ENCODE measurements around the gene EXTL2.
"Not testable (repeated sequence)": the region's sequence is repeated elsewhere in the genome, so short reads cannot be mapped to it uniquely, and the experiment has no call there.

The EXTL2 gene

DNA sequence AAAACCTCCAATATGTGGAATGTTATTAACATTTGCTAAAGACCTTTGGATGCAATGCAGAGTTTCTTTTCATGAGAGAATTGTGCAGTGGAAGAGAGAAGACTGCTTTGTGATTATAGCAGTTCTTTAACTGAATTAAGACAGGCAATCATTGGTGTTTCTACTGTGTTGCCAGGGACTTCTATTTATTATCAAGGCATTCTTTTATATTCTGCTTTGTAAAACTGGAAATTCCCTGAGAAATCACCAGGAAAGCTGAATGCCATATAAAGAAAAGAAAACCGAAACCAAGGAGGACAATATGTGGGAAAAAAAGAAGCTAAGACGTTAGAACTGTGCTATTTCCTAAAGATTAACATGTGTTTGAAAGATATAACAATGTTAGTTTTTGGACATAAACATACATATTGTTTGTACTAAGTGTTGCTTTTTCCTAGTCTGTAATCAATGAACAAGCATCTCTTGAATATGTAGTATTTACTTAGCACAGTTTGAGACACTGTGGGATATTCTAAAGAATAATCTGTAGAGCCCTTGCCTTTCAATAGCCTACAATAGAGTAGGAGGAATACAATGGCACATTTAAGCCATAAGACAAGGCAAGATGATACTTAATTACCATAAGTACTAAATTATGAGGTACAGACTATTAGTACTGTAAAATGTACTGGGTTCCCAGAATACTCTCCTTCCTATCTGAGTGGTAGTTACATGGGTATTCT, 47.1 kb downstream of the EXTL2 start:
- H3K4me3 ChIP-seq (ENCODE audit: control insufficient read depth, low read depth, low read length): no peak overlapping the region
- TF ChIP-seq, protein P1, sequence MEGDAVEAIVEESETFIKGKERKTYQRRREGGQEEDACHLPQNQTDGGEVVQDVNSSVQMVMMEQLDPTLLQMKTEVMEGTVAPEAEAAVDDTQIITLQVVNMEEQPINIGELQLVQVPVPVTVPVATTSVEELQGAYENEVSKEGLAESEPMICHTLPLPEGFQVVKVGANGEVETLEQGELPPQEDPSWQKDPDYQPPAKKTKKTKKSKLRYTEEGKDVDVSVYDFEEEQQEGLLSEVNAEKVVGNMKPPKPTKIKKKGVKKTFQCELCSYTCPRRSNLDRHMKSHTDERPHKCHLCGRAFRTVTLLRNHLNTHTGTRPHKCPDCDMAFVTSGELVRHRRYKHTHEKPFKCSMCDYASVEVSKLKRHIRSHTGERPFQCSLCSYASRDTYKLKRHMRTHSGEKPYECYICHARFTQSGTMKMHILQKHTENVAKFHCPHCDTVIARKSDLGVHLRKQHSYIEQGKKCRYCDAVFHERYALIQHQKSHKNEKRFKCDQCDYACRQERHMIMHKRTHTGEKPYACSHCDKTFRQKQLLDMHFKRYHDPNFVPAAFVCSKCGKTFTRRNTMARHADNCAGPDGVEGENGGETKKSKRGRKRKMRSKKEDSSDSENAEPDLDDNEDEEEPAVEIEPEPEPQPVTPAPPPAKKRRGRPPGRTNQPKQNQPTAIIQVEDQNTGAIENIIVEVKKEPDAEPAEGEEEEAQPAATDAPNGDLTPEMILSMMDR (conservative IDR thresholded peaks at IDR 0.05; ENCODE audit: control insufficient read depth, insufficient read depth, low read depth, low read length): no peak
- DNase-seq (ENCODE audit: low read depth): peak; percentile 25

DNA sequence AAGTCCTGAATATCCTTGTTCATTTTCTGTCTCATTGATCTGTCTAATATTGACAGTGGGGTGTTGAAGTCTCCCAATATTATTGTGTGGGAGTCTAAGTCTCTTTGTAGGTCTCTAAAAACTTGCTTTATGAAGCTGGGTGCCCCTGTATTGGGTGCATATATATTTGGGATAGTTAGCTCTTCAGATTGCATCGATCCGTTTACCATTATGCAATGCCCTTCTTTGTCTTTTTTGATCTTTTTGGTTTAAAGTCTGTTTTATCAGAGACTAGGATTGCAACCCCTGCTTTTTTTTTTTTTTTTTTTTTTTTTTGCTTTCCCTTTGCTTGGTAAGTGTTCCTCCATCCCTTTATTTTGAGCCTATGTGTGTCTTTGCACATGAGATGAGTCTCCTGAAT, 51.5 kb downstream of the EXTL2 start:
- DNase-seq (ENCODE audit: low read depth); H3K4me3 ChIP-seq (ENCODE audit: control insufficient read depth, low read depth, low read length): not testable (repeated sequence)

DNA sequence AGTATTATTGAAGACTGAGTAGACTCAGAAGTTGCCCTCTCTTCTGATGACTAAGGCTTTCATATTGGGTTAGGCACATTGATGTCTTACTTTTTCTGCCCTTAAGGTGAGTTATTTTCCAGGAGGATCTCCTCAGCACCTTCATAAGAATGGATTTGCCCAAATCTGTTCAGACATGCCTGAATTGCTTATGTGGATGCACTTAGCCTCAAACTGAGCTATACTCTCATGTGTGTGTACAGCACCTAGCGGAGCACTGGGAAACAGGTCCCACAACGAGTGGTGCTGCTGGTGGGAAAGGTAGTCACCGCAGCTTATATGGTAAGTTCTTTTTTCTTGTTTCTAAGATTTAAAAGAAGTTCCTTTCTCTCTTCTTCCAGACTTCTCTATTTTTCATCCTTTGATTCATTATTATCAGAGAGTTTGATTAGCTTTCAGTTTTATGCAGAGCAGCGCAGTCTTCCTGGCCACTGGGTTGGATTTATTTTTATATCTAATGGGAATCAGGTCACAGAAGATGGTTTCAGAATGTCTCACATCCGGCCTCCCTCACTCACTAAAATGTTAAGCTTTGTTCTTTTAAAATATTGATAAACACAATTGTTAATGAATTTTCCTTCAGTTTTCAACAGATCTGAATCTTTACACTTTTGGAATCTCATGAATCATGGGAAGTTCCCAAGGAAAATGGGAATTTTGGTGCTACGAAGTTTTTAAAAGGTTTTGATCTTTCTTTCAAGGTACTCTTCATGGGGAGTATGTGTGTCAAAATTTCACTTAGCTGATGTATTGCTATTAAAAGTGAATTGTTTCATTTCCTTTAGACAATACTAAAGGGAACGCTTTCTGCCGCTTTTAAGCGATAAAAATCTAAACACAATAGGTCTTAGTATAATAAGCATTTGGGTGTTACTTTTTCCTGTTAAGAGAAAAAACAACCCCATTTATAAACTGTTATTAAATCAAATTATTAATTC, 58.5 kb downstream of the EXTL2 start:
- no peak overlapping the region for H3K4me3 ChIP-seq (ENCODE audit: control insufficient read depth, low read depth, low read length)
- TF ChIP-seq, protein P1 (conservative IDR thresholded peaks at IDR 0.05; ENCODE audit: control insufficient read depth, insufficient read depth, low read depth, low read length): no peak
- peak; percentile 6 for DNase-seq (ENCODE audit: low read depth)

DNA sequence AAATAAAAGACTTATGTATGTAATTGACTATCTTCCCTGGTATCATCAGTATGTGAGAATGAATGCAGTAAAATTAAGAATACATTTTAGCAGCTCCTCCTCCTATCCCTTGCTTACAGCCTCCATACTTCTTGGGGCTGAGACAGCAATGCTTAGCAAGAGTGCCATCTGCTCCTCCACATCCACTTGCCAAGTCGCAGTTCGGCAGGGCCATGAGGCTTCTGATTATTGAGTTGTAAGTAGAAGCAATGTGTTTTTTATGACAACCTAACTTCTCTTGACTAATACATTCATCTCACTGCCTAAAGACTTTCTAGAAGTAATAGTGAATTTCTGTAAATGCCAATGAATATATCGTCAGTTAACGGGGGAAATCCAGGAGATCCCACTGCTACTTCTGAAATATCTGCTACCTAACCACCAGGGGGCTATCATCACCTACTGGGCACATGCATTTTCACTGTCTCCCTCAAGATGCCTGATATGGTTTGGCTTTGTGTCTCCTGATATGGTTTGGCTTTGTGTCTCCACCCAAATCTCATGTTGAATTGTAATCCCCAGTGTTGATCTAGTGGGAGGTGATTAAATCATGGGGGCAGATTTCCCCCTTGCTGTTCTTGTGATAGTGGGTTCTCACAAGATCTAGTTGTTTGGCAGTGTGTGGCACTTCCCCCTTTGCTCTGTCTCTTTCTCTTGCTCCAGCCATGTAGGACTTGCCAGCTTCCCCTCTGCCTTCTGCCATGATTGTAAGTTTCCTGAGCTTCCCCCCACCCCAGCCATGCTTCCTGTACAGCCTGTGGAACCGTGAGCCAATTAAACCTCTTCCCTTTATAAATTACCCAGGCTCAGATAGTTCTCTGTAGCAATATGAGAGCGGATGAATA, 59.6 kb downstream of the EXTL2 start:
- TF ChIP-seq, protein P1 (conservative IDR thresholded peaks at IDR 0.05; ENCODE audit: control insufficient read depth, insufficient read depth, low read depth, low read length): peak; percentile 50
- DNase-seq (ENCODE audit: low read depth): peak; percentile 40
- no peak overlapping the region for H3K4me3 ChIP-seq (ENCODE audit: control insufficient read depth, low read depth, low read length)

DNA sequence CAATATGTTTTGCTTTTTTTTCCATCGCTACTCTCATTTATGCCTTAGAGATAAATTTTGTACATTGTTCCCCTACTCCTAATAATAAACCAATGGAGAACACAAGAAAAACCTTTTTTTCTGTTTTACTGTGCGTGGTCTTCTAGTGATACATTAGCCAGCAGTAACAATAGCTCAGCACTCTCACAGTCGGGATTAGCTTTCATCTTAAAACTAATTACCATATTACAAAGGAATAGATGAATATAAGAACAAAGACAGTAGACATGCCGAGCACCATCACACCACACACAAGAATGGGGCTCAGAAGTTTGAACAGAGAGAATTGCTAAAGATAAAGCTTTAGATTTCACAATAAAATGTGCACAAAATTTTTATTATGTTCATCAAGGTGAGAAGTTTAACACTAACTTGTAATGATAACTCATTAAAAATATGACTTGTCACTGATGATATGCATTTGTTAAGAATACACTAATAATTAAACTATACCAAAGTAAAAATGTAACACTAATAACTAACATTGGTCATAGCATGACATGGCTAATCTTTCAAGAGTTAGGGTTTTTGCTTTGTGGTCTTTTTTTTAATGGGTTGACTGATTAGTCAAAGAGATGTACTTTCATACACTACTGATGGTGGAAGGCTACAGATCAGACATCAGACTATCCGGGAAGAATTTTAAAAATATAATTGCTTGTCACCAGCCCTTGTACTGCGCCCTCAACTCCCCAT, 61.8 kb downstream of the EXTL2 start:
- no peak for DNase-seq (ENCODE audit: low read depth)
- TF ChIP-seq, protein P1 (conservative IDR thresholded peaks at IDR 0.05; ENCODE audit: control insufficient read depth, insufficient read depth, low read depth, low read length): no peak

DNA sequence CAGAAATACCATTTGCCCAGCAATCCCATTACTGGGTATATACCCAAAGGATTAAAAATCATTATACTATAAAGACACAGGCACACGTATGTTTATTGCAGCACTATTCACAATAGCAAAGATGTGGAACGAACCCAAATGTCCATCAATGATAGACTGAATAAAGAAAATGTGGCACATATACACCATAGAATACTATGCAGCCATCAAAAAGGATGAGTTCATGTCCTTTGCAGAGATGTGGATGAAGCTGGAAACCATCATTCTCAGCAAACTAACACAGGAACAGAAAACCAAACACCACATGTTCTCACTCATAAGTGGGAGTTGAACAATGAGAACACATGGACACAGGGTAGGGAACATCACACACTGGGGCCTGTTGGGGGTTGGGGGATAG, 69.0 kb downstream of the EXTL2 start:
- DNase-seq (ENCODE audit: low read depth); H3K4me3 ChIP-seq (ENCODE audit: control insufficient read depth, low read depth, low read length): not testable (repeated sequence)

More for the DNA sequence above, 61.8 kb downstream of the EXTL2 start:
- no peak overlapping the region for H3K4me3 ChIP-seq (ENCODE audit: control insufficient read depth, low read depth, low read length)

Data from fibroblast of mammary gland (primary cell).